IPS-15b (cell line): ENCODE data around the gene ANKRD13A.
"Not testable (repeated sequence)": the region's sequence is repeated elsewhere in the genome, so short reads cannot be mapped to it uniquely, and the experiment has no call there.

Source experiments
- H3K27me3 ChIP-seq: one replicate; pipeline ENCODE4 v1.6.1; 2013; ENCODE audit warnings: low read length; ENCODE audit not compliant: control insufficient read depth, insufficient read depth
- H3K36me3 ChIP-seq: one replicate; pipeline ENCODE4 v1.6.1; 2013; ENCODE audit warnings: low read length; ENCODE audit not compliant: control insufficient read depth, insufficient read depth
- H3K4me1 ChIP-seq: one replicate; pipeline ENCODE4 v1.6.1; 2013; ENCODE audit warnings: mild to moderate bottlenecking, low read length; ENCODE audit not compliant: control insufficient read depth, insufficient read depth
- H3K4me3 ChIP-seq: one replicate; pipeline ENCODE4 v1.5.1; 2013; ENCODE audit warnings: low read depth, low read length
- H3K9ac ChIP-seq: one replicate; pipeline ENCODE4 v1.6.1; 2013; ENCODE audit warnings: low read depth, mild to moderate bottlenecking, low read length
- H3K9me3 ChIP-seq: one replicate; pipeline ENCODE4 v1.6.1; 2013; ENCODE audit warnings: mild to moderate bottlenecking, low read length; ENCODE audit not compliant: control insufficient read depth, insufficient read depth

The ANKRD13A gene

DNA sequence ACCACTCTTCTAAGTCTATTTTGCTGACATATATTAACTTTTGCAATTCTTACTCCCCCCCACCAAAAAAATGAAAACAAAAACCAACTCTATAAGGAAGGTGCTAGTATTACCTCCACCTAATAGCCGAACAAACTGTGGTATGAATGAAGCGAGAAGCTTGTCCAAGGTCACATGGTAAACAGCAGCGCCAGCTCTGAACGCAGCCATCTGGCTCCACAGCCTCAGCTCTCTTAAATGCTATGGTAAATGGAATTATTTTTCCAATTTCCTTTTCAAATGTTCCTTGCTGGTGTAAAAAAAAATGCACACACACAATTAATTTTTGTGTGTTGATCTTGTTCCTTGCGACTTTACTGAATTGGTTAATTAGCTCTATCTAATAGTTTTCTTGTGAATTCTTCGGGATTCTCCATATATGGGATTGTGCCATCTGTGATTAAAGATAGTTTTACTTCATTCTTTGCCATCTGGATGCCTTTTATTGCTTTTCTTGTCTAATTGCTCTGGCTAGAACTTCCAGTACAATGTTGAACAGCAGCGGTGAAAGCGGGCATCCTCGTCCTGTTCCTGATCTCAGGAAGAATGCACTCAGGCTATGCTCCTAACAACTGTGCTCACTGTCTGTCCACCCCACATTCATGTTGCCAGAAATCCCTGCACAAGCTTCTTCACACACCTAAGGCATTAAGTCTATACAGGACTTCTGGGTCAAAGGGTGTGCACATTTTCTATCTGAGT lies 59.8 kb downstream of the ANKRD13A start:
- no peaks in the 10 kb centered on the region for H3K27me3 ChIP-seq
- no peaks in the 10 kb centered on the region for H3K9me3 ChIP-seq
- no peak overlapping the region for H3K4me3 ChIP-seq
- H3K9ac ChIP-seq = no peak overlapping the region
- peaks cover 2% of the 10 kb centered on the region for H3K4me1 ChIP-seq
- H3K36me3 ChIP-seq = no peaks in the 10 kb centered on the region

- no peak overlapping the region for H3K9ac ChIP-seq
- H3K9me3 ChIP-seq = no peaks in the 10 kb centered on the region
- H3K4me1 ChIP-seq = peaks cover 2% of the 10 kb centered on the region
- no peaks in the 10 kb centered on the region for H3K27me3 ChIP-seq
- H3K4me3 ChIP-seq = no peak overlapping the region
- no peaks in the 10 kb centered on the region for H3K36me3 ChIP-seq
Observed at GRCh38 chr12:110059651-110060000, 60.4 kb downstream of the ANKRD13A start.

- Histone ChIP-seq H3K4me1 (peaks cover 2% of the 10 kb centered on the region), H3K27me3 (no peaks in the 10 kb centered on the region), H3K9ac (no peak overlapping the region), H3K9me3 (no peaks in the 10 kb centered on the region), H3K4me3 (no peak overlapping the region), H3K36me3 (no peaks in the 10 kb centered on the region)
Observed at GRCh38 chr12:110062241-110062640, 63.0 kb downstream of the ANKRD13A start.

DNA sequence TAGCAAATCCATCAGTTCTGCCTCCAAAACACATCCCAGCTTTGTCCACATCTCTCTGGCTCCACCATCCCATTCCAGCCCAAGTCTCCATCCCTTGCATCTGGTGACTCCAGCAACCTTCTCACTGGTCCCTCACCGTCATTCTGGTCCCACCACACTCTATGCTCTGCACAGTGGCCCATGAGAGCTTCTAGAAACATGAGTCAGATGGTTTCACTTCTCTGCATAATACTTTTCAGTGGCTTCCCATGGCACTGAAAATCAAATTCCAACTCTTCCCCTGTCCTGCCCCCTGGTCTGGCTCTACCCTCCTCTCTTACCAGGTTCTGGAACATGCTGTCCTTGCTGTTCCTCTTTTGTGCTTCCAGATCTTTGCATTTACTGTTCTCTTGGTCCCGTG lies 66.3 kb downstream of the ANKRD13A start:
- H3K4me3 ChIP-seq = no peak overlapping the region
- H3K27me3 ChIP-seq = no peaks in the 10 kb centered on the region
- H3K4me1 ChIP-seq = no peaks in the 10 kb centered on the region
- no peaks in the 10 kb centered on the region for H3K9me3 ChIP-seq
- H3K9ac ChIP-seq = no peak overlapping the region
- H3K36me3 ChIP-seq = no peaks in the 10 kb centered on the region

DNA sequence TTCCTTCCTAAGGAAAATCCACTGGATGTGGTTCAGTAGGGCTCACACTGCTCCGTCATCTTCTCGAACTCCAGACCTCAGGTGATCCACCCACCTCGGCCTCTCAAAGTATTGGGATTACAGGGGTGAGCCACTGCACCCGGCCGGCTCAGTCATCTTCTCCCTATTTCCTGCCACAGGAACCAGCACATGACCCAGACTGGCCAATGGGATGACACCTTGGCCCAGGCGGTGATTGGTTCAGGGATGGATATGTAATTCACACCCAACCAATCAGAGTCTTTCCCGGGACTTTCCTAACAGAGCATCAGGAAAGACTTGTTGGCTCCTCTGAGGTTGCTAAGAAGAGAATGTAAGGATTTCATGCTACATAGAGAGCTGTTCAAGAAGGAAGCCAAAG lies 68.3 kb downstream of the ANKRD13A start:
- no peaks in the 10 kb centered on the region for H3K4me1 ChIP-seq
- H3K9ac ChIP-seq = no peak overlapping the region
- H3K9me3 ChIP-seq = no peaks in the 10 kb centered on the region

GRCh38 chr12:110068115-110068514 lies 68.9 kb downstream of the ANKRD13A start:
- H3K36me3 ChIP-seq, H3K9ac ChIP-seq, H3K4me3 ChIP-seq, H3K4me1 ChIP-seq, H3K9me3 ChIP-seq, H3K27me3 ChIP-seq: not testable (repeated sequence)

More for the DNA sequence above, 68.3 kb downstream of the ANKRD13A start:
- no peaks in the 10 kb centered on the region for H3K27me3 ChIP-seq
- no peak overlapping the region for H3K4me3 ChIP-seq
- H3K36me3 ChIP-seq = no peaks in the 10 kb centered on the region

DNA sequence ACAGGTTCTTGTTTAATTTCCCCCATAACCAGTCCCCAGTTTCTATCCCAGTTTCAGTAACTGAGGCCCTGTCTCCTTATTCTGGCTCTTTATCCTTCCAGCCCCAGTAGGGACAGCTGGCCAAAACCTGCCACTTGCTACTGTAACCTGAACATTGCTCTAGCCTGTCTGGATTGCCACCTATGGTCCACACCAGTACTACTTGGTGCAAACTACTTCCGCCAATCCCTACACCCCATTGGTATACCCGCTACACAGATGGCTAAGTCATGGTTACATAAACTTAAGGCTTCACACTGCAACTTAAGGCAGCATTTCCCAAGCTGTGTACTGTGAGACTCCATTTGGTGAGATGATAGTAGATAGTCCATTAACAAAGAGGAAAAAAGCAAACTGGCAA lies 69.4 kb downstream of the ANKRD13A start:
- H3K27me3 ChIP-seq = no peaks in the 10 kb centered on the region
- H3K9me3 ChIP-seq = no peaks in the 10 kb centered on the region
- no peaks in the 10 kb centered on the region for H3K36me3 ChIP-seq
- H3K4me3 ChIP-seq = no peak overlapping the region
- H3K4me1 ChIP-seq = no peaks in the 10 kb centered on the region
- H3K9ac ChIP-seq = no peak overlapping the region

GRCh38 chr12:110071504-110071903 lies 72.3 kb downstream of the ANKRD13A start:
- Histone ChIP-seq H3K27me3 (no peaks in the 10 kb centered on the region), H3K36me3 (no peaks in the 10 kb centered on the region), H3K9ac (no peak overlapping the region), H3K9me3 (no peaks in the 10 kb centered on the region), H3K4me1 (no peaks in the 10 kb centered on the region), H3K4me3 (no peak overlapping the region)

GRCh38 chr12:110071967-110072366 lies 72.7 kb downstream of the ANKRD13A start:
- no peaks in the 10 kb centered on the region for H3K4me1 ChIP-seq
- no peak overlapping the region for H3K9ac ChIP-seq
- H3K36me3 ChIP-seq = no peaks in the 10 kb centered on the region
- no peaks in the 10 kb centered on the region for H3K9me3 ChIP-seq
- H3K27me3 ChIP-seq = no peaks in the 10 kb centered on the region
- no peak overlapping the region for H3K4me3 ChIP-seq

GRCh38 chr12:110072636-110073035 lies 73.4 kb downstream of the ANKRD13A start:
- not testable (repeated sequence) for H3K4me3 ChIP-seq, H3K9ac ChIP-seq

GRCh38 chr12:110073049-110073831 lies 74.0 kb downstream of the ANKRD13A start:
- Histone ChIP-seq H3K9ac (no peak overlapping the region), H3K36me3 (no peaks in the 10 kb centered on the region), H3K9me3 (no peaks in the 10 kb centered on the region), H3K4me3 (no peak overlapping the region), H3K27me3 (no peaks in the 10 kb centered on the region), H3K4me1 (no peaks in the 10 kb centered on the region)

More at GRCh38 chr12:110072636-110073035, 73.4 kb downstream of the ANKRD13A start:
- not testable (repeated sequence) for H3K36me3 ChIP-seq, H3K9me3 ChIP-seq, H3K27me3 ChIP-seq, H3K4me1 ChIP-seq

DNA sequence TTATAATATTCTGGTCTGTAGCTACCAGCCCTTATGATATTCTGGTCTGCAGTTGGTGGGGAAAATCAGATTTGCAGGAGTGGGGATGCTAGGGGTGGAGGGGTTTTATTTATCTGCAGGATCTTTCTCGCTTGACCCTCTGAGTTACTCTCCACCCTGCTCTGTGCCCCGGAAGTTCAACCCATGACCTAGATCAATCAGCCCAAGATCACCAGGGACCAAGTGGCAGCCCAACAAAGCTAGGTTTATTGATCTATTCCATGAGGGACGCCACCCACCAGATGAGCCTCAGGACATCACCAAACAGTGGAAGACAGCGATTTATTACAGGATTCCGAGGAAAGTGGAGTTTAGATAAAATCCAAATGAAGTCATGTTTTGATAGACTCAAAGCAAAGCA lies 74.9 kb downstream of the ANKRD13A start:
- H3K4me1 ChIP-seq = no peaks in the 10 kb centered on the region
- no peaks in the 10 kb centered on the region for H3K27me3 ChIP-seq
- H3K36me3 ChIP-seq = no peaks in the 10 kb centered on the region
- no peak overlapping the region for H3K9ac ChIP-seq
- no peak overlapping the region for H3K4me3 ChIP-seq
- no peaks in the 10 kb centered on the region for H3K9me3 ChIP-seq
